Caco-2 (cell line): ENCODE results near the gene ANKFN1. TPM values are rescaled to one million over a fixed set of nuclear protein-coding genes. Genes with fewer than 3 reads are reported as not detected.

Experiments
- BruUV-seq: library from RNA; stranded (reverse); fragments of 400-500 nt; replicated peaks from 2 replicates; lab custom pipeline; 2021; lab: Mats Ljungman, UMichigan
- CTCF ChIA-PET: fragments of 300-600 bp; sonication (Branson Sonifier 250); formaldehyde crosslinking; loops from one replicate; lab custom pipeline; 2022; ENCODE audit warnings: antibody characterized with exemption; lab: Charles Lee
- POLR2A ChIA-PET: fragments of 300-600 bp; sonication (Branson Sonifier 250); formaldehyde crosslinking; loops from one replicate; lab custom pipeline; 2022; ENCODE audit warnings: antibody characterized with exemption; lab: Charles Lee
- DNase-seq, 2 experiments: peaks; one replicate each; pipeline versions ENCODE4 v3.0.0 to v3.0.0-alpha.2; 2020 to 2022
- H3K27me3 ChIP-seq: replicated peaks from 2 replicates; pipeline ENCODE4 v1.6.0; 2011; ENCODE audit warnings: low read length; ENCODE audit not compliant: control insufficient read depth, insufficient read depth
- H3K36me3 ChIP-seq: 2 replicates; pipeline ENCODE4 v1.5.1; 2011; ENCODE audit warnings: low read length; ENCODE audit not compliant: control insufficient read depth, insufficient read depth
- H3K4me1 ChIP-seq: fragments of 250-450 bp; sonication (Bioruptor Pico); 2 replicates; pipeline ENCODE4 v1.5.1; 2020; ENCODE audit warnings: mild to moderate bottlenecking
- H3K4me3 ChIP-seq: 2 replicates; pipeline ENCODE4 v1.5.1; 2011; ENCODE audit warnings: low read depth, mild to moderate bottlenecking, control low read depth, low read length
- H3K9me3 ChIP-seq: fragments of 250-450 bp; sonication (Bioruptor Pico); 2 replicates; pipeline ENCODE4 v1.5.1; 2020; ENCODE audit warnings: mild to moderate bottlenecking, moderate library complexity
- H3K27ac Mint-ChIP-seq: one replicate; pipeline ENCODE4 v1.8.0; 2022; ENCODE audit warnings: mixed read lengths; ENCODE audit not compliant: unreplicated experiment
- H3K27me3 Mint-ChIP-seq: one replicate; pipeline ENCODE4 v1.8.0; 2022; ENCODE audit warnings: mixed read lengths; ENCODE audit not compliant: insufficient read depth, unreplicated experiment
- H3K36me3 Mint-ChIP-seq: one replicate; pipeline ENCODE4 v1.8.0; 2022; ENCODE audit warnings: mild to moderate bottlenecking, mixed read lengths; ENCODE audit not compliant: insufficient read depth, unreplicated experiment
- H3K4me1 Mint-ChIP-seq: one replicate; pipeline ENCODE4 v1.8.0; 2022; ENCODE audit warnings: low read depth, mixed read lengths; ENCODE audit not compliant: unreplicated experiment
- H3K4me3 Mint-ChIP-seq: one replicate; pipeline ENCODE4 v1.8.0; 2022; ENCODE audit warnings: mild to moderate bottlenecking, moderate library complexity, mixed read lengths; ENCODE audit not compliant: unreplicated experiment
- H3K9me3 Mint-ChIP-seq: one replicate; pipeline ENCODE4 v1.8.0; 2022; ENCODE audit warnings: mixed read lengths; ENCODE audit not compliant: unreplicated experiment
- intact Hi-C: fragments of 100-400 bp; cut with micrococcal nuclease; formaldehyde crosslinking; loops from one replicate; pipeline ENCODE4 v1.10.0; 2022; ENCODE audit not compliant: unreplicated experiment
- total RNA-seq: library from RNA; stranded (reverse); gene quantifications from 2 replicates; pipeline ENCODE4 v1.2.3, GENCODE V29; 2022
- TF ChIP-seq, protein P1 (sequence below), 2 experiments: fragments of 200-600 bp in 1 of 2; IDR thresholded peaks; 1 replicate in 1 of 2; 2 replicates in 1 of 2; pipeline versions ENCODE4 v1.5.1 to v1.8.0; 2011 to 2022; ENCODE audit warnings: antibody characterized with exemption in 1 of 2, control low read depth in 1 of 2, inconsistent platforms in 1 of 2, low read depth in 1 of 2, low read length in 1 of 2, mild to moderate bottlenecking in 1 of 2, moderate library complexity in 1 of 2; ENCODE audit not compliant: insufficient read depth in 1 of 2, severe bottlenecking in 1 of 2, unreplicated experiment in 1 of 2

ANKFN1 gene
- total RNA-seq, 1 experiment from 2014 or later, result 0.34 TPM

GRCh38 chr17:56314026-56314425 lies 160.8 kb downstream of the ANKFN1 start:
- CTCF ChIA-PET, result interaction anchor here (0.6 kb wide), 1 partner anchor 11 kb away, joined by 3 read pairs; no protein-coding TSS in a partner anchor

GRCh38 chr17:56314984-56315602 lies 161.8 kb downstream of the ANKFN1 start:
- POLR2A ChIA-PET, result no interaction called here
- DNase-seq, result no peak
- Mint-ChIP-seq H3K27me3 (no peaks in the 10 kb centered on the region), H3K36me3 (no peaks in the 10 kb centered on the region), H3K4me1 (no peaks in the 10 kb centered on the region), H3K27ac (no peak overlapping the region), H3K9me3 (no peaks in the 10 kb centered on the region), H3K4me3 (no peak overlapping the region)
- intact Hi-C loops, result loop anchor here (10.0 kb wide), 1 partner anchor 470 kb away; no protein-coding TSS in a partner anchor
- Histone ChIP-seq H3K4me3 (no peak overlapping the region), H3K9me3 (no peaks in the 10 kb centered on the region), H3K4me1 (no peaks in the 10 kb centered on the region), H3K27me3 (no peaks in the 10 kb centered on the region), H3K36me3 (no peaks in the 10 kb centered on the region)
- CTCF ChIA-PET, result no interaction called here
- TF ChIP-seq, protein P1, sequence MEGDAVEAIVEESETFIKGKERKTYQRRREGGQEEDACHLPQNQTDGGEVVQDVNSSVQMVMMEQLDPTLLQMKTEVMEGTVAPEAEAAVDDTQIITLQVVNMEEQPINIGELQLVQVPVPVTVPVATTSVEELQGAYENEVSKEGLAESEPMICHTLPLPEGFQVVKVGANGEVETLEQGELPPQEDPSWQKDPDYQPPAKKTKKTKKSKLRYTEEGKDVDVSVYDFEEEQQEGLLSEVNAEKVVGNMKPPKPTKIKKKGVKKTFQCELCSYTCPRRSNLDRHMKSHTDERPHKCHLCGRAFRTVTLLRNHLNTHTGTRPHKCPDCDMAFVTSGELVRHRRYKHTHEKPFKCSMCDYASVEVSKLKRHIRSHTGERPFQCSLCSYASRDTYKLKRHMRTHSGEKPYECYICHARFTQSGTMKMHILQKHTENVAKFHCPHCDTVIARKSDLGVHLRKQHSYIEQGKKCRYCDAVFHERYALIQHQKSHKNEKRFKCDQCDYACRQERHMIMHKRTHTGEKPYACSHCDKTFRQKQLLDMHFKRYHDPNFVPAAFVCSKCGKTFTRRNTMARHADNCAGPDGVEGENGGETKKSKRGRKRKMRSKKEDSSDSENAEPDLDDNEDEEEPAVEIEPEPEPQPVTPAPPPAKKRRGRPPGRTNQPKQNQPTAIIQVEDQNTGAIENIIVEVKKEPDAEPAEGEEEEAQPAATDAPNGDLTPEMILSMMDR (IDR thresholded peaks at IDR 0.05; ENCODE audit: insufficient read depth in 1 of 2, low read depth in 1 of 2, low read length in 1 of 2, severe bottlenecking in 1 of 2, unreplicated experiment in 1 of 2), result no peak
- BruUV-seq, result no TSS peak

More at GRCh38 chr17:56314026-56314425, 160.8 kb downstream of the ANKFN1 start:
- intact Hi-C loops, result loop anchor here (10.0 kb wide), 1 partner anchor 469 kb away; no protein-coding TSS in a partner anchor
- no peaks in the 10 kb centered on the region for H3K36me3 ChIP-seq
- no peak for DNase-seq
- Mint-ChIP-seq H3K27ac (no peak overlapping the region), H3K9me3 (no peaks in the 10 kb centered on the region), H3K36me3 (no peaks in the 10 kb centered on the region), H3K4me3 (no peak overlapping the region), H3K27me3 (no peaks in the 10 kb centered on the region), H3K4me1 (no peaks in the 10 kb centered on the region)
- no TSS peak for BruUV-seq
- POLR2A ChIA-PET, result no interaction called here
- TF ChIP-seq, protein P1 (IDR thresholded peaks at IDR 0.05; ENCODE audit: insufficient read depth in 1 of 2, low read depth in 1 of 2, low read length in 1 of 2, severe bottlenecking in 1 of 2, unreplicated experiment in 1 of 2), result no peak
- H3K27me3 ChIP-seq, result no peaks in the 10 kb centered on the region
- no peaks in the 10 kb centered on the region for H3K4me1 ChIP-seq
- H3K4me3 ChIP-seq, result no peak overlapping the region
- no peaks in the 10 kb centered on the region for H3K9me3 ChIP-seq

- TF ChIP-seq, protein P1 (IDR thresholded peaks at IDR 0.05; ENCODE audit: insufficient read depth in 1 of 2, low read depth in 1 of 2, low read length in 1 of 2, severe bottlenecking in 1 of 2, unreplicated experiment in 1 of 2), result no peak
- BruUV-seq, result no TSS peak
- H3K27me3 ChIP-seq, result no peaks in the 10 kb centered on the region
- Mint-ChIP-seq H3K9me3 (no peaks in the 10 kb centered on the region), H3K36me3 (no peaks in the 10 kb centered on the region), H3K27ac (no peak overlapping the region), H3K4me1 (no peaks in the 10 kb centered on the region), H3K4me3 (no peak overlapping the region), H3K27me3 (no peaks in the 10 kb centered on the region)
- H3K36me3 ChIP-seq, result no peaks in the 10 kb centered on the region
- ChIA-PET POLR2A (no interaction called here), CTCF (no interaction called here)
- intact Hi-C loops, result loop anchor here (10.0 kb wide), 1 partner anchor 472 kb away; no protein-coding TSS in a partner anchor
- no peak for DNase-seq
- H3K4me1 ChIP-seq, result no peaks in the 10 kb centered on the region
- no peaks in the 10 kb centered on the region for H3K9me3 ChIP-seq
- H3K4me3 ChIP-seq, result no peak overlapping the region
Measured at GRCh38 chr17:56316604-56317003, 163.3 kb downstream of the ANKFN1 start.
